ENCODE measurements around the gene LYG1.
A peak's percentile ranks its signal among the peaks of the same experiment; 100 is the strongest.

LYG1 gene

DNA sequence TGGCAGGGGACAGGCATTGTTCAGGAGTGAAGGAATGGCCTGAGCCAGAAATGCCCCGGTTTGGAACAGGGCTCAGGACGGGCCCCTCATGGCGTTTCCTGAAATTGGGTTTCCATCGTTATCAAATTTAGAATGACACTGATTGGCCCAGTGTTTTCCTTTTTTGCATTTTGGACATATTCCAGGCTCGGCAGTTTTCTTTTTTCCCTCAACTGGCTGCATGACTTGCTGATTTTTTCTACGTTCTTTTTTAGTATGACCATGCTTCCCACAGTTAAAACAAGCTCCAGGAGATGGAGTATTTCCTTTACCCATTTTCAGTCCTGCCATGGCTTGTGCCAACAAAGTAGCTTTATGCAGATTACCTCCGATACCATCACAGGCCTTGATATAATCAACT is 25.1 kb downstream of the LYG1 start:
- no peak for TF ChIP-seq CTCF (IDR thresholded peaks at IDR 0.05; ENCODE audit: poor library complexity, severe bottlenecking)
- peaks cover 9% of the 10 kb centered on the region for H3K9me3 ChIP-seq (ENCODE audit: severe bottlenecking)
- H3K4me1 ChIP-seq (ENCODE audit: insufficient read depth, poor library complexity, severe bottlenecking) = peaks cover 3% of the 10 kb centered on the region

GRCh38 chr2:99261242-99261641 is 39.8 kb downstream of the LYG1 start:
- no peak for TF ChIP-seq CTCF (IDR thresholded peaks at IDR 0.05; ENCODE audit: poor library complexity, severe bottlenecking)
- no peak overlapping the region for H3K27ac ChIP-seq (ENCODE audit: poor library complexity, severe bottlenecking)
- H3K36me3 ChIP-seq (ENCODE audit: low read depth) = no peaks in the 10 kb centered on the region
- no peaks in the 10 kb centered on the region for H3K4me1 ChIP-seq (ENCODE audit: insufficient read depth, poor library complexity, severe bottlenecking)
- no peaks in the 10 kb centered on the region for H3K9me3 ChIP-seq (ENCODE audit: severe bottlenecking)
- DNase-seq (ENCODE audit: low spot score) = no peak
- H3K4me3 ChIP-seq (ENCODE audit: severe bottlenecking) = no peak overlapping the region
- no peaks in the 10 kb centered on the region for H3K27me3 ChIP-seq (ENCODE audit: insufficient read depth, poor library complexity, severe bottlenecking)
- ATAC-seq (ENCODE audit: low read depth) = no peak

More for the DNA sequence above, 25.1 kb downstream of the LYG1 start:
- ATAC-seq (ENCODE audit: low read depth) (no peak), DNase-seq (ENCODE audit: low spot score) (no peak)
- Histone ChIP-seq H3K4me3 (ENCODE audit: severe bottlenecking) (no peak overlapping the region), H3K27ac (ENCODE audit: poor library complexity, severe bottlenecking) (no peak overlapping the region), H3K36me3 (ENCODE audit: low read depth) (no peaks in the 10 kb centered on the region), H3K27me3 (ENCODE audit: insufficient read depth, poor library complexity, severe bottlenecking) (no peaks in the 10 kb centered on the region)

- no peak for ATAC-seq (ENCODE audit: low read depth)
- no peak overlapping the region for H3K4me3 ChIP-seq (ENCODE audit: severe bottlenecking)
- TF ChIP-seq CTCF (IDR thresholded peaks at IDR 0.05; ENCODE audit: poor library complexity, severe bottlenecking) = no peak
- no peaks in the 10 kb centered on the region for H3K27me3 ChIP-seq (ENCODE audit: insufficient read depth, poor library complexity, severe bottlenecking)
- H3K9me3 ChIP-seq (ENCODE audit: severe bottlenecking) = no peaks in the 10 kb centered on the region
- no peaks in the 10 kb centered on the region for H3K4me1 ChIP-seq (ENCODE audit: insufficient read depth, poor library complexity, severe bottlenecking)
- DNase-seq (ENCODE audit: low spot score) = no peak
- H3K27ac ChIP-seq (ENCODE audit: poor library complexity, severe bottlenecking) = no peak overlapping the region
- H3K36me3 ChIP-seq (ENCODE audit: low read depth) = no peaks in the 10 kb centered on the region
Observed at GRCh38 chr2:99260184-99260583, 40.8 kb downstream of the LYG1 start.

DNA sequence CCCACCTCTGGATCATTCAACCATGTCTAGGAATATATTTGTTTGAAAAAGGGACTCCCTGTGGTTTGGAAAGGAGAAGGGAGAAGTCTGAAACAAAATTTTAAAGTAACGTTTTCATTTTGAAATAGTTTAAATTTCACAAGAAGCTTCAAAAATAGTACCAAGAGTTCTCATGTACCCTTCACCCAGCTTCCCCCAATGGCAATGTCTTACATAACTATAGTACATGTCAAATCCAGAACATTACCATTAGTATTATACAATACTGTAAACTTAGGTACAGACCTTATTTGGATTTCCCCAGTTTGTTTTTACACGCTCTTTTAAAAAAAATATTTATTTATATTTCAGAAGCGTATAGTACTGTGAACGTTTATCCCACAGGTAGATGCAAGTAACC is 41.5 kb downstream of the LYG1 start:
- no peak for TF ChIP-seq CTCF (IDR thresholded peaks at IDR 0.05; ENCODE audit: poor library complexity, severe bottlenecking)
- ATAC-seq (ENCODE audit: low read depth) = no peak

DNA sequence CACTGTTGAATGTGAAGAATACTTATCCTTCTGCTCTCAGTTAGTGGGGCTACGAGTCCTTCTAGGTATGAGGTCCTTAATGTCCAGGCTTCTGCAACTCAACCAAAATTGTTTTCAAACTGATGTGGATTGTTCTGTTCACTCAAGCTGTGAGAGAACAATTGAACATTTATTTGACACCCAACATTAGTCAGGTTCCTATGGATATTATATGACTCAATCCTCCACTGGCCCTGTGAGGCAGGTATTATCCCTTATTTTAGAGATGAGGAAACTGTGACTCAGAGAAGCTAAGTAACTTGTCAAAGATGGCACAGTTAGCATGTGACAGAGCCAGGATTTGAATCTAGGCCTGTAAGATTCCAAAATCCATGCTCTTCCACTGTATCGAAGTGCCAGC is 44.3 kb downstream of the LYG1 start:
- no peaks in the 10 kb centered on the region for H3K9me3 ChIP-seq (ENCODE audit: severe bottlenecking)
- no peak overlapping the region for H3K4me3 ChIP-seq (ENCODE audit: severe bottlenecking)
- DNase-seq (ENCODE audit: low spot score) = no peak
- H3K36me3 ChIP-seq (ENCODE audit: low read depth) = no peaks in the 10 kb centered on the region
- no peak overlapping the region for H3K27ac ChIP-seq (ENCODE audit: poor library complexity, severe bottlenecking)
- TF ChIP-seq CTCF (IDR thresholded peaks at IDR 0.05; ENCODE audit: poor library complexity, severe bottlenecking) = no peak
- no peaks in the 10 kb centered on the region for H3K27me3 ChIP-seq (ENCODE audit: insufficient read depth, poor library complexity, severe bottlenecking)
- no peaks in the 10 kb centered on the region for H3K4me1 ChIP-seq (ENCODE audit: insufficient read depth, poor library complexity, severe bottlenecking)
- peak; percentile 76; the same call in 2 of the 3 replicates for ATAC-seq (ENCODE audit: low read depth)

More for the DNA sequence above, 41.5 kb downstream of the LYG1 start:
- no peak overlapping the region for H3K4me3 ChIP-seq (ENCODE audit: severe bottlenecking)
- H3K36me3 ChIP-seq (ENCODE audit: low read depth) = no peaks in the 10 kb centered on the region
- H3K27ac ChIP-seq (ENCODE audit: poor library complexity, severe bottlenecking) = no peak overlapping the region
- no peak for DNase-seq (ENCODE audit: low spot score)
- no peaks in the 10 kb centered on the region for H3K9me3 ChIP-seq (ENCODE audit: severe bottlenecking)
- H3K4me1 ChIP-seq (ENCODE audit: insufficient read depth, poor library complexity, severe bottlenecking) = no peaks in the 10 kb centered on the region
- H3K27me3 ChIP-seq (ENCODE audit: insufficient read depth, poor library complexity, severe bottlenecking) = no peaks in the 10 kb centered on the region

Measured in RWPE2 (cell line).